ENCODE results near the gene CDC73. TPM values are rescaled to one million over a fixed set of nuclear protein-coding genes. Genes with fewer than 3 reads are reported as not detected.

Gene CDC73
- total and polyA plus RNA-seq, 2 of the 13 experiments (the other 11 are each of a cell fraction or from before 2014, with no cell fraction given): 20.2 to 26.3 TPM

GRCh38 chr1:193121616-193122593 is at the start of gene CDC73 (continued):
- TF ChIP-seq, protein P1, sequence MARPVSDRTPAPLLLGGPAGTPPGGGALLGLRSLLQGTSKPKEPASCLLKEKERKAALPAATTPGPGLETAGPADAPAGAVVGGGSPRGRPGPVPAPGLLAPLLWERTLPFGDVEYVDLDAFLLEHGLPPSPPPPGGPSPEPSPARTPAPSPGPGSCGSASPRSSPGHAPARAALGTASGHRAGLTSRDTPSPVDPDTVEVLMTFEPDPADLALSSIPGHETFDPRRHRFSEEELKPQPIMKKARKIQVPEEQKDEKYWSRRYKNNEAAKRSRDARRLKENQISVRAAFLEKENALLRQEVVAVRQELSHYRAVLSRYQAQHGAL (CRISPR knock-in tag; IDR thresholded peaks at IDR 0.05; ENCODE audit: not compliant biosample characterization): peak; percentile 61
- TF ChIP-seq NKX3-1 (CRISPR knock-in tag; IDR thresholded peaks at IDR 0.05) (no peak), ZNF546 (CRISPR knock-in tag; conservative IDR thresholded peaks at IDR 0.05) (no peak), JUNB (CRISPR knock-in tag; IDR thresholded peaks at IDR 0.05; ENCODE audit: borderline replicate concordance) (0 out of 2 replicates have a peak, but pooled peaks have one; percentile 22), ASH2L (IDR thresholded peaks at IDR 0.05; ENCODE audit: insufficient read length, low read depth, low read length) (peak; percentile 99), SALL2 (CRISPR knock-in tag; IDR thresholded peaks at IDR 0.05) (peak; percentile 94), BORCS8-MEF2B (CRISPR knock-in tag; IDR thresholded peaks at IDR 0.05) (peak; percentile 89), THAP11 (CRISPR knock-in tag; IDR thresholded peaks at IDR 0.05) (peak; percentile 91), XRCC5 (optimal IDR thresholded peaks at IDR 0.05; ENCODE audit: low read length) (peak; percentile 91), HOXA3 (CRISPR knock-in tag; IDR thresholded peaks at IDR 0.05) (peak; percentile 95), BHLHE40 (IDR thresholded peaks at IDR 0.05; ENCODE audit: low read length) (peak; percentile 78), ISX (CRISPR knock-in tag; conservative IDR thresholded peaks at IDR 0.05) (no peak), ZNF235 (CRISPR knock-in tag; IDR thresholded peaks at IDR 0.05; ENCODE audit: borderline replicate concordance) (peak; percentile 83; the same call in 1 of the 2 replicates), ZNF510 (CRISPR knock-in tag; IDR thresholded peaks at IDR 0.05; ENCODE audit: low read depth) (peak; percentile 65; the same call in 1 of the 2 replicates), ZNF781 (CRISPR knock-in tag; IDR thresholded peaks at IDR 0.05; ENCODE audit: borderline replicate concordance, not compliant biosample characterization) (peak; percentile 45), ZC3H4 (CRISPR knock-in tag; IDR thresholded peaks at IDR 0.05; ENCODE audit: borderline replicate concordance) (peak; percentile 40; the same call in 1 of the 2 replicates), PHF21A (CRISPR knock-in tag; IDR thresholded peaks at IDR 0.05) (peak; percentile 92)
- TF ChIP-seq, protein P2, sequence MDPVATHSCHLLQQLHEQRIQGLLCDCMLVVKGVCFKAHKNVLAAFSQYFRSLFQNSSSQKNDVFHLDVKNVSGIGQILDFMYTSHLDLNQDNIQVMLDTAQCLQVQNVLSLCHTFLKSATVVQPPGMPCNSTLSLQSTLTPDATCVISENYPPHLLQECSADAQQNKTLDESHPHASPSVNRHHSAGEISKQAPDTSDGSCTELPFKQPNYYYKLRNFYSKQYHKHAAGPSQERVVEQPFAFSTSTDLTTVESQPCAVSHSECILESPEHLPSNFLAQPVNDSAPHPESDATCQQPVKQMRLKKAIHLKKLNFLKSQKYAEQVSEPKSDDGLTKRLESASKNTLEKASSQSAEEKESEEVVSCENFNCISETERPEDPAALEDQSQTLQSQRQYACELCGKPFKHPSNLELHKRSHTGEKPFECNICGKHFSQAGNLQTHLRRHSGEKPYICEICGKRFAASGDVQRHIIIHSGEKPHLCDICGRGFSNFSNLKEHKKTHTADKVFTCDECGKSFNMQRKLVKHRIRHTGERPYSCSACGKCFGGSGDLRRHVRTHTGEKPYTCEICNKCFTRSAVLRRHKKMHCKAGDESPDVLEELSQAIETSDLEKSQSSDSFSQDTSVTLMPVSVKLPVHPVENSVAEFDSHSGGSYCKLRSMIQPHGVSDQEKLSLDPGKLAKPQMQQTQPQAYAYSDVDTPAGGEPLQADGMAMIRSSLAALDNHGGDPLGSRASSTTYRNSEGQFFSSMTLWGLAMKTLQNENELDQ (CRISPR knock-in tag; IDR thresholded peaks at IDR 0.05; ENCODE audit: borderline replicate concordance): no peak
- TF ChIP-seq, protein P3, sequence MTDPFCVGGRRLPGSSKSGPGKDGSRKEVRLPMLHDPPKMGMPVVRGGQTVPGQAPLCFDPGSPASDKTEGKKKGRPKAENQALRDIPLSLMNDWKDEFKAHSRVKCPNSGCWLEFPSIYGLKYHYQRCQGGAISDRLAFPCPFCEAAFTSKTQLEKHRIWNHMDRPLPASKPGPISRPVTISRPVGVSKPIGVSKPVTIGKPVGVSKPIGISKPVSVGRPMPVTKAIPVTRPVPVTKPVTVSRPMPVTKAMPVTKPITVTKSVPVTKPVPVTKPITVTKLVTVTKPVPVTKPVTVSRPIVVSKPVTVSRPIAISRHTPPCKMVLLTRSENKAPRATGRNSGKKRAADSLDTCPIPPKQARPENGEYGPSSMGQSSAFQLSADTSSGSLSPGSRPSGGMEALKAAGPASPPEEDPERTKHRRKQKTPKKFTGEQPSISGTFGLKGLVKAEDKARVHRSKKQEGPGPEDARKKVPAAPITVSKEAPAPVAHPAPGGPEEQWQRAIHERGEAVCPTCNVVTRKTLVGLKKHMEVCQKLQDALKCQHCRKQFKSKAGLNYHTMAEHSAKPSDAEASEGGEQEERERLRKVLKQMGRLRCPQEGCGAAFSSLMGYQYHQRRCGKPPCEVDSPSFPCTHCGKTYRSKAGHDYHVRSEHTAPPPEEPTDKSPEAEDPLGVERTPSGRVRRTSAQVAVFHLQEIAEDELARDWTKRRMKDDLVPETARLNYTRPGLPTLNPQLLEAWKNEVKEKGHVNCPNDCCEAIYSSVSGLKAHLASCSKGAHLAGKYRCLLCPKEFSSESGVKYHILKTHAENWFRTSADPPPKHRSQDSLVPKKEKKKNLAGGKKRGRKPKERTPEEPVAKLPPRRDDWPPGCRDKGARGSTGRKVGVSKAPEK (CRISPR knock-in tag; IDR thresholded peaks at IDR 0.05; ENCODE audit: borderline replicate concordance): peak; percentile 85
- TF ChIP-seq, protein P4, sequence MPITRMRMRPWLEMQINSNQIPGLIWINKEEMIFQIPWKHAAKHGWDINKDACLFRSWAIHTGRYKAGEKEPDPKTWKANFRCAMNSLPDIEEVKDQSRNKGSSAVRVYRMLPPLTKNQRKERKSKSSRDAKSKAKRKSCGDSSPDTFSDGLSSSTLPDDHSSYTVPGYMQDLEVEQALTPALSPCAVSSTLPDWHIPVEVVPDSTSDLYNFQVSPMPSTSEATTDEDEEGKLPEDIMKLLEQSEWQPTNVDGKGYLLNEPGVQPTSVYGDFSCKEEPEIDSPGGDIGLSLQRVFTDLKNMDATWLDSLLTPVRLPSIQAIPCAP (CRISPR knock-in tag; IDR thresholded peaks at IDR 0.05; ENCODE audit: low read depth): no peak

Measured in HepG2 (cell line).